WERI-Rb-1 (cell line): ENCODE measurements around the gene MXRA8.

Experiments used
- DNase-seq: peaks from one replicate; pipeline ENCODE4 v3.0.0-alpha.2; 2020
- H3K27ac ChIP-seq: fragments of 250-450 bp; sonication (Bioruptor Pico); 2 replicates; pipeline ENCODE4 v1.5.1; 2020; ENCODE audit warnings: mild to moderate bottlenecking, moderate library complexity
- H3K27me3 ChIP-seq: fragments of 250-450 bp; sonication (Bioruptor Pico); 2 replicates; pipeline ENCODE4 v1.5.1; 2021; ENCODE audit warnings: mild to moderate bottlenecking, low read depth, moderate library complexity; ENCODE audit not compliant: insufficient read depth, severe bottlenecking
- H3K36me3 ChIP-seq: fragments of 250-450 bp; sonication (Bioruptor Pico); 2 replicates; pipeline ENCODE4 v1.5.1; 2020; ENCODE audit warnings: mild to moderate bottlenecking, moderate library complexity
- H3K4me3 ChIP-seq: 2 replicates; pipeline ENCODE4 v1.5.1; 2011; ENCODE audit warnings: low read depth, mild to moderate bottlenecking, control low read depth, low read length
- H3K9me3 ChIP-seq: fragments of 250-450 bp; sonication (Bioruptor Pico); 2 replicates; pipeline ENCODE4 v1.5.1; 2021; ENCODE audit warnings: mild to moderate bottlenecking, moderate library complexity; ENCODE audit not compliant: severe bottlenecking
- TF ChIP-seq, protein P1 (sequence below): IDR thresholded peaks from 2 replicates; pipeline ENCODE4 v1.5.1; 2011; ENCODE audit warnings: low read depth, mild to moderate bottlenecking, control low read depth, inconsistent platforms, low read length

MXRA8 gene

DNA sequence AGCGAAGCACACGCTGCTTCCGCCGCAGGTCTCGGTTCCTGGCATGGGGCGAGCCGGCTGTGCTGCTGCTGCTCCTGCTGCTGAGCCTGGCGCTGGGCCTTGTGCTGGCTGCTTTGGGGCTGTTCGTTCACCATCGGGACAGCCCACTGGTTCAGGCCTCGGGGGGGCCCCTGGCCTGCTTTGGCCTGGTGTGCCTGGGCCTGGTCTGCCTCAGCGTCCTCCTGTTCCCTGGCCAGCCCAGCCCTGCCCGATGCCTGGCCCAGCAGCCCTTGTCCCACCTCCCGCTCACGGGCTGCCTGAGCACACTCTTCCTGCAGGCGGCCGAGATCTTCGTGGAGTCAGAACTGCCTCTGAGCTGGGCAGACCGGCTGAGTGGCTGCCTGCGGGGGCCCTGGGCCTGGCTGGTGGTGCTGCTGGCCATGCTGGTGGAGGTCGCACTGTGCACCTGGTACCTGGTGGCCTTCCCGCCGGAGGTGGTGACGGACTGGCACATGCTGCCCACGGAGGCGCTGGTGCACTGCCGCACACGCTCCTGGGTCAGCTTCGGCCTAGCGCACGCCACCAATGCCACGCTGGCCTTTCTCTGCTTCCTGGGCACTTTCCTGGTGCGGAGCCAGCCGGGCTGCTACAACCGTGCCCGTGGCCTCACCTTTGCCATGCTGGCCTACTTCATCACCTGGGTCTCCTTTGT, 24.7 kb downstream of the MXRA8 start:
- Histone ChIP-seq H3K4me3 (no peak overlapping the region), H3K27ac (no peak overlapping the region), H3K27me3 (no peaks in the 10 kb centered on the region), H3K36me3 (peaks cover 29% of the 10 kb centered on the region), H3K9me3 (no peaks in the 10 kb centered on the region)
- no peak for DNase-seq
- TF ChIP-seq, protein P1, sequence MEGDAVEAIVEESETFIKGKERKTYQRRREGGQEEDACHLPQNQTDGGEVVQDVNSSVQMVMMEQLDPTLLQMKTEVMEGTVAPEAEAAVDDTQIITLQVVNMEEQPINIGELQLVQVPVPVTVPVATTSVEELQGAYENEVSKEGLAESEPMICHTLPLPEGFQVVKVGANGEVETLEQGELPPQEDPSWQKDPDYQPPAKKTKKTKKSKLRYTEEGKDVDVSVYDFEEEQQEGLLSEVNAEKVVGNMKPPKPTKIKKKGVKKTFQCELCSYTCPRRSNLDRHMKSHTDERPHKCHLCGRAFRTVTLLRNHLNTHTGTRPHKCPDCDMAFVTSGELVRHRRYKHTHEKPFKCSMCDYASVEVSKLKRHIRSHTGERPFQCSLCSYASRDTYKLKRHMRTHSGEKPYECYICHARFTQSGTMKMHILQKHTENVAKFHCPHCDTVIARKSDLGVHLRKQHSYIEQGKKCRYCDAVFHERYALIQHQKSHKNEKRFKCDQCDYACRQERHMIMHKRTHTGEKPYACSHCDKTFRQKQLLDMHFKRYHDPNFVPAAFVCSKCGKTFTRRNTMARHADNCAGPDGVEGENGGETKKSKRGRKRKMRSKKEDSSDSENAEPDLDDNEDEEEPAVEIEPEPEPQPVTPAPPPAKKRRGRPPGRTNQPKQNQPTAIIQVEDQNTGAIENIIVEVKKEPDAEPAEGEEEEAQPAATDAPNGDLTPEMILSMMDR: no peak

DNA sequence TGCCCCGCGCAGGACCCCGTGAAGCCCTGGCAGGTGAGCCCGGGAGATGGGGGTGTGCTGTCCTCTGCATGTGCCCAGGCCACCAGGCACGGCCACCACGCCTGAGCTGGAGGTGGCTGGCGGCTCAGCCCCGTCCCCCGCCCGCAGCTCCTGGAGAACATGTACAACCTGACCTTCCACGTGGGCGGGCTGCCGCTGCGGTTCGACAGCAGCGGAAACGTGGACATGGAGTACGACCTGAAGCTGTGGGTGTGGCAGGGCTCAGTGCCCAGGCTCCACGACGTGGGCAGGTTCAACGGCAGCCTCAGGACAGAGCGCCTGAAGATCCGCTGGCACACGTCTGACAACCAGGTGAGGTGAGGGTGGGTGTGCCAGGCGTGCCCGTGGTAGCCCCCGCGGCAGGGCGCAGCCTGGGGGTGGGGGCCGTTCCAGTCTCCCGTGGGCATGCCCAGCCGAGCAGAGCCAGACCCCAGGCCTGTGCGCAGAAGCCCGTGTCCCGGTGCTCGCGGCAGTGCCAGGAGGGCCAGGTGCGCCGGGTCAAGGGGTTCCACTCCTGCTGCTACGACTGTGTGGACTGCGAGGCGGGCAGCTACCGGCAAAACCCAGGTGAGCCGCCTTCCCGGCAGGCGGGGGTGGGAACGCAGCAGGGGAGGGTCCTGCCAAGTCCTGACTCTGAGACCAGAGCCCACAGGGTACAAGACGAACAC, 25.4 kb downstream of the MXRA8 start:
- Histone ChIP-seq H3K27ac (no peak overlapping the region), H3K36me3 (peaks cover 23% of the 10 kb centered on the region), H3K4me3 (no peak overlapping the region), H3K9me3 (no peaks in the 10 kb centered on the region), H3K27me3 (no peaks in the 10 kb centered on the region)
- TF ChIP-seq, protein P1: no peak
- DNase-seq: no peak

DNA sequence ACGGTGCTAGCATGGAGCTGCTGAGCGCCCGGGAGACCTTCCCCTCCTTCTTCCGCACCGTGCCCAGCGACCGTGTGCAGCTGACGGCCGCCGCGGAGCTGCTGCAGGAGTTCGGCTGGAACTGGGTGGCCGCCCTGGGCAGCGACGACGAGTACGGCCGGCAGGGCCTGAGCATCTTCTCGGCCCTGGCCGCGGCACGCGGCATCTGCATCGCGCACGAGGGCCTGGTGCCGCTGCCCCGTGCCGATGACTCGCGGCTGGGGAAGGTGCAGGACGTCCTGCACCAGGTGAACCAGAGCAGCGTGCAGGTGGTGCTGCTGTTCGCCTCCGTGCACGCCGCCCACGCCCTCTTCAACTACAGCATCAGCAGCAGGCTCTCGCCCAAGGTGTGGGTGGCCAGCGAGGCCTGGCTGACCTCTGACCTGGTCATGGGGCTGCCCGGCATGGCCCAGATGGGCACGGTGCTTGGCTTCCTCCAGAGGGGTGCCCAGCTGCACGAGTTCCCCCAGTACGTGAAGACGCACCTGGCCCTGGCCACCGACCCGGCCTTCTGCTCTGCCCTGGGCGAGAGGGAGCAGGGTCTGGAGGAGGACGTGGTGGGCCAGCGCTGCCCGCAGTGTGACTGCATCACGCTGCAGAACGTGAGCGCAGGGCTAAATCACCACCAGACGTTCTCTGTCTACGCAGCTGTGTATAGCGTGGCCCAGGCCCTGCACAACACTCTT, 26.2 kb downstream of the MXRA8 start:
- Histone ChIP-seq H3K27me3 (no peaks in the 10 kb centered on the region), H3K9me3 (no peaks in the 10 kb centered on the region), H3K4me3 (no peak overlapping the region), H3K27ac (no peak overlapping the region), H3K36me3 (peaks cover 23% of the 10 kb centered on the region)
- DNase-seq: no peak
- TF ChIP-seq, protein P1: no peak

DNA sequence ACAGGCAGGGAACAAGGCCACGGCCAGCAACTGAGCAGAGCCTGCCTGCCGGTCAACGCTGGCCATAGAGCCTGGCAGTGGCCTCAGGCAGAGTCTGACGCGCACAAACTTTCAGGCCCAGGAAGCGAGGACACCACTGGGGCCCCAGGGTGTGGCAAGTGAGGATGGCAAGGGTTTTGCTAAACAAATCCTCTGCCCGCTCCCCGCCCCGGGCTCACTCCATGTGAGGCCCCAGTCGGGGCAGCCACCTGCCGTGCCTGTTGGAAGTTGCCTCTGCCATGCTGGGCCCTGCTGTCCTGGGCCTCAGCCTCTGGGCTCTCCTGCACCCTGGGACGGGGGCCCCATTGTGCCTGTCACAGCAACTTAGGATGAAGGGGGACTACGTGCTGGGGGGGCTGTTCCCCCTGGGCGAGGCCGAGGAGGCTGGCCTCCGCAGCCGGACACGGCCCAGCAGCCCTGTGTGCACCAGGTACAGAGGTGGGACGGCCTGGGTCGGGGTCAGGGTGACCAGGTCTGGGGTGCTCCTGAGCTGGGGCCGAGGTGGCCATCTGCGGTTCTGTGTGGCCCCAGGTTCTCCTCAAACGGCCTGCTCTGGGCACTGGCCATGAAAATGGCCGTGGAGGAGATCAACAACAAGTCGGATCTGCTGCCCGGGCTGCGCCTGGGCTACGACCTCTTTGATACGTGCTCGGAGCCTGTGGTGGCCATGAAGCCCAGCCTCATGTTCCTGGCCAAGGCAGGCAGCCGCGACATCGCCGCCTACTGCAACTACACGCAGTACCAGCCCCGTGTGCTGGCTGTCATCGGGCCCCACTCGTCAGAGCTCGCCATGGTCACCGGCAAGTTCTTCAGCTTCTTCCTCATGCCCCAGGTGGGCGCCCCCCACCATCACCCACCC, 27.0 kb downstream of the MXRA8 start, which contains the start of gene TAS1R3:
TSS of gene TAS1R3 (plus strand) at position 213 of the 898 bp plus-strand sequence. CDS start at position 279, 66 bp downstream.
- Histone ChIP-seq H3K36me3 (peaks cover 20% of the 10 kb centered on the region), H3K27me3 (no peaks in the 10 kb centered on the region), H3K27ac (no peak within 1 kb of the TSS; the same call in 1 of the 2 replicates), H3K9me3 (no peaks in the 10 kb centered on the region), H3K4me3 (no peak within 1 kb of the TSS)
- TF ChIP-seq, protein P1: no peak
- DNase-seq: no peak

DNA sequence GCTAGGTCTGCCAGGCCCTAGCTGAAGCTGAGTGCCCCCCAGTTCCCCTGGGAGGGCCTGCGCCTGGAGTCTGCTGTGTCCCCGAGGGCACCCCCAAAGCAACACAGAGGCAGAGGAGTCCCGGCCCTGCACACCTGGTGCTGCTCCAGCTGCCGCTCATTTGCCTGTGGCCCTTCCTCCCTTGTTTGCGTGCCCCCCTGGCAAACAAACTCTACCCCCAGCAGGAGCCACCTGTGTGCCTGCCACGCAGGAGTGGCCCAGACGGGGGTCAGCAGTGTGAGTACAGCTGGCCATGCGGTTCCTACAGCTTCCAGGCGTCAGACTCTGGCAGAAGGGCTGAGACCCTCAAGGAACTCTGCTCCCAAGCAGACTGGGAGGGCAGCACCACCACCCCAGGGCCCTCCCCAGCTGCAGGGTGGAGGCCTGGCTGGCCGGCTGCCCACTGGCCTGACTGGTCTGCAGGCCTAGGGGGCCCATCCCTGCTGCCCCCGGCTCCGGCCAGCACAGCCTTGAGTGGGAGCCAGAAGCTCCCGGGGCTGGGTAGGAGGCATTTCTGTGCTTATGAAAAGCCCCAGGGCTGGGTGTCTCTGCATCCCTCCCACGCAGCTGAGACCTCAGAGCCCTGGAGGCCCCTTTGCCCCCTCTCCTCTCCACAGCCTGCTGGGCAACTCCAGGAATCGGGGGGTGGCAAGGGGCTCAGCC, 27.8 kb downstream of the MXRA8 start:
- no peak overlapping the region; the same call in 1 of the 2 replicates for H3K27ac ChIP-seq
- TF ChIP-seq, protein P1: no peak
- DNase-seq: no peak
- peaks cover 16% of the 10 kb centered on the region for H3K36me3 ChIP-seq
- H3K27me3 ChIP-seq: no peaks in the 10 kb centered on the region
- H3K9me3 ChIP-seq: no peaks in the 10 kb centered on the region
- no peak overlapping the region for H3K4me3 ChIP-seq
